Glomerular endothelial cell (primary cell): ENCODE results near the gene RFESD. TPM values are rescaled to one million over a fixed set of nuclear protein-coding genes. Genes with fewer than 3 reads are reported as not detected.

ENCODE experiments used
- DNase-seq: peaks from one replicate; pipeline ENCODE4 v3.0.0-alpha.2; 2011; ENCODE audit warnings: low read depth, low spot score; ENCODE audit errors: extremely low read depth
- total RNA-seq: library from RNA; depleted of rRNA; stranded (reverse); fragments of >200 nt; gene quantifications from 2 replicates; pipeline ENCODE4 v1.2.3, GENCODE V29; 2015

The RFESD gene
- 0.29 and 2.9 TPM in 2 replicates for total RNA-seq

- no peak for DNase-seq
Measured at GRCh38 chr5:95646569-95647431, at the start of gene RFESD. Gene RFESD (plus strand): TSS chr5:95646777. CDS start chr5:95652272, 5,495 bp downstream.

DNA sequence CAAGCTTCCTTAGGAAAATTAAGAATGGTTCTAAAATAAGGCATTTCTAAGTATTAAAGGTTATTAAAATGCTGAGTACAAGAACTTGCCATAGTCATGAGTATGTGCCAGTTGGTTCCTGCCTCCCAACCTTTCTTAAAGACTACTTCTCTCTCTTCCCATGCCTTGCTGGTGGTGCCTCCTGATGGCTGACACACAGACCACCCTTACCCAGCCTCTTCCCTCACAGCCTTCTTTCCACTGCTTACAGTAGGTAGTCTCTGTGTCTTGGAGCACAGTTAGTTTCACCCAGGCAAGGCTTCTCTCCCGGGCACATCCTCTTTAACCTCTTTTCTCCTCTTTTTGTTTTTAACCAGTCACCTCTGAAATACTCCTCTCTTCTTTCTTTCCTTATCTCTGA lies 47.3 kb upstream of the RFESD start:
- DNase-seq = no peak

DNA sequence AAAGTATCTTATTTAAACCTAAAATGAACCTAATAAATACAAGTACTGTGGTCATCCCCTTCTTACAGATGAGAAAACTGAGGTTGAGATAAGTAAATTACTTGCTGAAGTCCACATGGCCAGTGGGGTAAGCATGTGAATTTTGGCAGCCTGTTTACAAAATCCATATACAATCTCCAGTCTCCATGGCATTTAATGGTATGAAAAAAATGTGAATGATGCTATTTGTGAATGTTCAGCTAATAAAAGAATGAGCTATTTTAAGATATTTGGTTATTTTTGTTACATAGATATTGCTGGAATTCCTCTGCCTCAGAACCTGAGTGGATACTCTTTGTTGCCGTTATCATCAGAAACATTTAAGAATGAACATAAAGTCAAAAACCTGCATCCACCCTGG lies 46.0 kb upstream of the RFESD start:
- DNase-seq = no peak

GRCh38 chr5:95605786-95606185 lies 40.8 kb upstream of the RFESD start:
- no peak for DNase-seq

DNA sequence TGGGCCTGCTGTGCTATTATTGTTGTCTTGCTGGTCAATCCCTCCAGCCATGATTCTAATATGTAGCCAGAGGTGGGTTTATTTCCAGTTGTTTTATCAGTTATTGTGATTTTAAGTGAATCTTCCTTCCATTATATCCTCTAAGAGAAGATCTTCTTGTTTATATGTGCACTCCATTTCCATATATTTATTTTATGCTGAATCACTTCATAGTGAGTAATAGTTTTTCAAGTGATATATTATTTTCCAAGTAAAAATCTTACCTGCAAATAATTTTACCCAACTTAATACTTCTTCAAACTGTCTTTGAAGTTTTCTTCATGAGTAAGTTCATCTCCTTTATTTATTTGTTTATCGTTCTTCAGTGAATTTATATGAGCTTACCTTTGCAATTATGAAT lies 40.2 kb upstream of the RFESD start:
- no peak for DNase-seq

GRCh38 chr5:95609711-95610110 lies 36.9 kb upstream of the RFESD start:
- no peak for DNase-seq

GRCh38 chr5:95610546-95610945 lies 36.0 kb upstream of the RFESD start:
- no peak for DNase-seq

GRCh38 chr5:95611396-95611795 lies 35.2 kb upstream of the RFESD start:
- no peak for DNase-seq

DNA sequence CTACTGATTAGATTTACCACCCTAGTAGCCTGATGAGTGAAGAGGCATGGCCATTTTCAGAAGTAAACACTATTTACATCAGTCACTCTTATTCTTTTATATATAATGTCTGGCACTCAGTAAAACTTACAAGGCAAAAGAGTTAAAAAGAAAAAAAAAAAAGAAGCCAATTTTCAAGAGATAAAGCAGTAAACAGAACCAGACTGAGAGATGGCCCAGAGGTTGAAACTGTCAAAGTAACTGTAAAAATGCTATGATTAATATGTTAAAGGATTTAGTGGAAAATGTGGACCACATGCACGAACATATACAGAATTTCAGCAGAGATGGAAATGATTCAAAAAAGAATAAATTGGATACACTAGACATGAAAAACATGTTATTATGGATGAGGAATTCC lies 33.1 kb upstream of the RFESD start:
- no peak for DNase-seq

- no peak for DNase-seq
Measured at GRCh38 chr5:95615164-95615467, 31.5 kb upstream of the RFESD start.

DNA sequence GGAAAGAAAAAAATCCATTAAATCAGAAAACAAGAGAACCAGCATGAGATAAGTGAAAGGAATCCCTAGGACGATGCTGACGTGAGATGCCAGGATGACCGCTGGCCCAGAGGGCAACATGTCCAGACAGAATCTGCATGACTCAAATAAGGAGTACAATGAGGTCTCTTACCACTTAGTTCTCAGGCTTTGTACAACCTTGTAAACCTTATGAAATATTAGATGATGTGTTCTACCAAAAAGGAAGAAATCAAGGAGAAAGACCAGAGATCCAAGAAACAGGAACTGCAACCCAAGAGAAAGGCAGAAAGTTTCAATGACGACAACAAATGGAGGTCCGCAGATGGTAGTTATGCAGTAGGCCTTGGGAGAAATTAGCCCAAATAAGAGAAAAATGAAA lies 29.5 kb upstream of the RFESD start:
- no peak for DNase-seq

- DNase-seq = no peak
Measured at GRCh38 chr5:95619096-95619495, 27.5 kb upstream of the RFESD start.

DNA sequence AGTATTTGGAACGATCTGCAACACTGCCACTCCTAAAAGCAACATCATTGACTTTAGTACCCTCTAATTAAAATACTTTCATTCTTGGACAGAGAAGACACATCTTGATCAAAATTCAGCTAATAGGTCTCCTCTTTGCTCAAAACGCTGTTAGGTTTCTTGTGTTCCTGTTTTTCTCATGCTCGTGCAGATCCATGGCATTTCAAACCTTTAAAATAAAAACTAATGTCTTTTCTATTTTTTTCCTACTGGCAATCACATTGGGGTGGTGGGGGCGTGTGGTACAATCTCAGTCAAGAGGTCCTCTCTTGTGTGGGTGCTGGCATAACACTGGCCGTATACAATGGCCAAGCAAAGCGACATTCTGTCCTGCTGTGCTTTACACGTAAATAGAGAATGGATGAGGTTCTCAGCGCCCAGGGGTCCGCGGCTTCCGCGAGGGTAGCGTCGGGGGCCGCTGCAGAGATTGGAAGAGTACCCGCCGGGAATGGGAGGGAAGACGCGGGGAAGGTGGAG lies 27.0 kb upstream of the RFESD start:
- DNase-seq = no peak

DNA sequence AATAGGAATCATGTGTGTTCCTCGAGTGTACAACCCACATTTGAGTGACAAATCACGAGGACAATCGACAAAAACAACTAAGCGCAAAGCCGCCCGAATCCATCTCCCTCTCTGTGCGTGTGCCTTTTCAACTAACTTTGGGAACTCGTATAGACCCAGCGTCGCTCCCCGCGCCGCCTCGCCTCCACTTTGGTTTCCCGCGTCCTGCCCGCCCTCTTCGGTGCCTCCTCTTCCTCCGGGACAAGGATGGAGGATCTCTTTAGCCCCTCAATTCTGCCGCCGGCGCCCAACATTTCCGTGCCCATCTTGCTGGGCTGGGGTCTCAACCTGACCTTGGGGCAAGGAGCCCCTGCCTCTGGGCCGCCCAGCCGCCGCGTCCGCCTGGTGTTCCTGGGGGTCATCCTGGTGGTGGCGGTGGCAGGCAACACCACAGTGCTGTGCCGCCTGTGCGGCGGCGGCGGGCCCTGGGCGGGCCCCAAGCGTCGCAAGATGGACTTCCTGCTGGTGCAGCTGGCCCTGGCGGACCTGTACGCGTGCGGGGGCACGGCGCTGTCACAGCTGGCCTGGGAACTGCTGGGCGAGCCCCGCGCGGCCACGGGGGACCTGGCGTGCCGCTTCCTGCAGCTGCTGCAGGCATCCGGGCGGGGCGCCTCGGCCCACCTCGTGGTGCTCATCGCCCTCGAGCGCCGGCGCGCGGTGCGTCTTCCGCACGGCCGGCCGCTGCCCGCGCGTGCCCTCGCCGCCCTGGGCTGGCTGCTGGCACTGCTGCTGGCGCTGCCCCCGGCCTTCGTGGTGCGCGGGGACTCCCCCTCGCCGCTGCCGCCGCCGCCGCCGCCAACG lies 26.3 kb upstream of the RFESD start, which contains the start of gene GPR150:
Gene GPR150 (plus strand): TSS at position 58 of the 840 bp plus-strand sequence. CDS start 189 bp downstream, at position 247.
- DNase-seq = no peak

- DNase-seq = no peak
Measured at GRCh38 chr5:95620870-95621838, 25.4 kb upstream of the RFESD start.

DNA sequence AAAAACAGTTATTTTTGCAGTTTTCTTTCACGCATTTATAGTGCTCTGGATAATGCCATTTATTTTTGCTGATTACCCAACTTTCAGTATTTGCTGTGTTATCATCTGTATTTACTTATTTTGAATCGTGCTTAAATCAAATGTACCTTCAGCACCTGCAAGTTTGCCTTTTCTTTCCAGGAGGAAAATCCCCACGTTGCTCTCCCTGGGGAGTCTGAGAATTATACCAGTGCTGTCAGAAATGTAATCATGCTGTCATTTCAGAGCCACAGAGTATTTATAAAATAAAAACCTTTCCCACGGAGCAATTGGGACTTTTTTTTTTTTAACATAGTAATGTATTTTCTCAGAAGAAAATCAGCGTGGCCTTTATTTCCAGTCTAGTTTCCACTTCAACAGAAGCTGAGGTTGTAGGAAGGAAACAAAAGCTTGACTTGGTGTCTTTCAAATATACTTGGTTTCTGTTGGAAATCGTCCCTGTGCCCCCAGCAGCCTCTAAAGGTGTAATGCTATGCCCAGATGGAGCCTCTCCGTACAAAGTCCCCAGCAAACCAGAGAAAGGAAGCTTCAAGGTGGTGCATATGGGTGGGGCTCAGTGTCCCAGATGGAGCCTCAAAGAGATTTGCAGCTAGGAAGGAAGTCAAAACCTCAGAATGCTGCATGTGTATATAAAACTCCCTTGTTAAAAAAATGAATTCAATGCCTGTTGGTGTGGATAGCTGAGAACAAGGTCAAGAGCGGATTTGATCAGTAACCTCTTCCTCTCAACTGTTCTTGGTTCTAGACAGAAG lies 24.5 kb upstream of the RFESD start:
- DNase-seq = no peak

GRCh38 chr5:95623706-95624105 lies 22.9 kb upstream of the RFESD start:
- DNase-seq = no peak

- no peak for DNase-seq
Measured at GRCh38 chr5:95624368-95624767, 22.2 kb upstream of the RFESD start.

DNA sequence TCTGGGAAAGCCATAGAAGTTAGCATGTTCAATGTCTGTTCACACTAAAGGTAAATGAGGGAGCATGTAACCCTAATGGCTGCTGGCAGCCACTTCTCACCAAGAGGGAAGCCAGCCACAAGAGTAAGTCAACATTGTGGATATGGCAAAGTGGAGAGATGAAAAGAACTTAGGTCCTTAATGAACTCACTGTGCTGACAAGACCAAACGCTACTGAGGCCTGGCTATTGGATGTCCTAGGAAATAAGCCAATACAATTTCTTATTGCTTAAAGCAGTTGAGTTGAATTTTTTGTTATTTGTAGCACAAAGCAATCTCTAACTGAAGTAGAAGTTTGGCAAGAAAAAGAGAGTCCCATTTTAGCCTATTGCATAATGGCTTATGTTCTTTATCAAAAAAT lies 19.9 kb upstream of the RFESD start:
- DNase-seq = no peak
